Activated T-cell treated with anti-CD3 and anti-CD28 coated beads, Interleukin-2, amount 50 U/mL, for 4 hours (primary cell): ENCODE measurements around the gene KCNG1. TPM values are rescaled to one million over a fixed set of nuclear protein-coding genes. Genes with fewer than 3 reads are reported as not detected.

Source experiments
- ATAC-seq, 2 donors: fragments of 200-7000 bp; cut with Tn5 transposase; one replicate each; pipeline ENCODE4 v1.10.0; 2021
- DNase-seq: peaks from one replicate; pipeline ENCODE4 v3.0.0-alpha.2; 2020
- H3K27me3 Mint-ChIP-seq: one replicate; pipeline ENCODE4 v1.8.0; 2021; ENCODE audit warnings: low read depth, mixed read lengths
- H3K36me3 Mint-ChIP-seq: one replicate; pipeline ENCODE4 v1.8.0; 2022; ENCODE audit warnings: mixed read lengths; ENCODE audit not compliant: insufficient read depth
- H3K4me1 Mint-ChIP-seq: one replicate; pipeline ENCODE4 v1.8.0; 2021; ENCODE audit warnings: low read depth, mixed read lengths
- H3K4me3 Mint-ChIP-seq: one replicate; pipeline ENCODE4 v1.8.0; 2021; ENCODE audit warnings: mild to moderate bottlenecking, moderate library complexity, mixed read lengths
- H3K9me3 Mint-ChIP-seq: one replicate; pipeline ENCODE4 v1.8.0; 2021; ENCODE audit warnings: mixed read lengths
- total RNA-seq, 3 donors: library from RNA; stranded (reverse); gene quantifications; one replicate each; pipeline ENCODE4 v1.2.1, GENCODE V29; 2021

KCNG1 gene
- total RNA-seq, 3 donors from 2014 or later = 6.7 to 10.2 (median 7.0) TPM

DNA sequence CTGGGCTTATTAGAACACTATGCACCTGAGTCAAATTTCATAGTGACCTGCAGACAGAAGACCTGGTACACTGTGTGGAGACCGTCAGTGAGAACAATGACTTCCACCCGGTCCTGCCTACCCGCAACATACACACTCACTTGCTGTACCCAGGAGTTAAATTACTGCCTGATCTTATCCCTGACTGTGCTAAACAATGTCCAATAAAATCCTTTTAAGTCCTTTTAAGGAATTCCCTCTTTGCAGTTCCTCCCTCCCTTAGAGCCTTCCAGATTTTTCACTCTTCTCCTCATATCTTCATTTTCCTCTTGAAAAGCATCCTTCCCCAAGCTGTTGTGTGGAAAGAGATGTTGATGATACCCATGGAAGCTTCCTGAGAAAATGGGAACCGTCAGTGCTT lies 3.4 kb upstream of the KCNG1 start:
- ATAC-seq = no peak
- no peak for DNase-seq
- H3K9me3 Mint-ChIP-seq = no peaks in the 10 kb centered on the region
- peaks cover 10% of the 10 kb centered on the region for H3K4me1 Mint-ChIP-seq
- peaks cover 80% of the 10 kb centered on the region for H3K27me3 Mint-ChIP-seq
- H3K4me3 Mint-ChIP-seq = no peak overlapping the region
- no peaks in the 10 kb centered on the region for H3K36me3 Mint-ChIP-seq

- ATAC-seq = no peak
- Mint-ChIP-seq H3K4me1 (peaks cover 10% of the 10 kb centered on the region), H3K27me3 (peaks cover 74% of the 10 kb centered on the region), H3K4me3 (no peak overlapping the region), H3K9me3 (no peaks in the 10 kb centered on the region), H3K36me3 (no peaks in the 10 kb centered on the region)
- DNase-seq = no peak
Measured at GRCh38 chr20:51024761-51025160, 1.9 kb upstream of the KCNG1 start.

GRCh38 chr20:51023617-51024155 lies 779 bp upstream of the KCNG1 start:
- peak overlapping the region; percentile 72 for H3K4me3 Mint-ChIP-seq
- DNase-seq (no peak), ATAC-seq (no peak)
- H3K9me3 Mint-ChIP-seq = no peaks in the 10 kb centered on the region
- H3K27me3 Mint-ChIP-seq = peaks cover 64% of the 10 kb centered on the region
- peaks cover 10% of the 10 kb centered on the region for H3K4me1 Mint-ChIP-seq
- H3K36me3 Mint-ChIP-seq = no peaks in the 10 kb centered on the region

DNA sequence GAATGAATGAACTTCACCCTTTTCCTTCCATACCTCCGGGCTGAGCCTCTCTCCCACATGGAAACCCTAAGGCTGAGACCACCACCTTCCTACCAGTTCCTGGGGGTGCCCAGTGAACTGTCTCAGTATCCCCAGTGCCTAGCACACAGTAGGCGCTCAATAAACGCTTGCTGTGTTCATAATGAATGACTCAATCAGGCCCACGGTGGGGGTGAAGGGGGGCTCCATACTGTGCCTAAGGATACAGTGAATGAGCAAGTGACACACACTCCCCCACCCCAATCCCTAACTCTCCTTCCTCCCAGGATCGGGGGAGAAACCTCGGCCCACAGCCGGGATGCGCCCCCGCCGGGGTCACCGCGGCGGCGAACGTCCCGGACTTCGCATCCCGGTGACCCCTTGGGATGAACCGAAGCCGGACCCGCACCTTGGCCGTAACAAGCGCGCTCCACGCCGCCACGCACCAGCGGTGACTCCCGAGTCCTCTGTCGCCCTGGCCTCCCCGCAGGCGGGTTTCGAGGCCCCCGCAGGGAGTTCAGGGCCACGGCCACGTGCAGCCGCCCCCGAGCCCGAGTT lies 592 bp downstream of the KCNG1 start:
- peak in 1 of 2 donors; percentile 10 for ATAC-seq
- Mint-ChIP-seq H3K4me3 (peak overlapping the region; percentile 64), H3K4me1 (peaks cover 10% of the 10 kb centered on the region), H3K36me3 (no peaks in the 10 kb centered on the region), H3K27me3 (peaks cover 58% of the 10 kb centered on the region), H3K9me3 (no peaks in the 10 kb centered on the region)
- no peak for DNase-seq

- H3K27me3 Mint-ChIP-seq = peaks cover 57% of the 10 kb centered on the region
- no peak for ATAC-seq
- H3K4me1 Mint-ChIP-seq = peaks cover 10% of the 10 kb centered on the region
- no peaks in the 10 kb centered on the region for H3K9me3 Mint-ChIP-seq
- peak overlapping the region; percentile 64 for H3K4me3 Mint-ChIP-seq
- H3K36me3 Mint-ChIP-seq = no peaks in the 10 kb centered on the region
- no peak for DNase-seq
Measured at GRCh38 chr20:51021067-51022025, 1.6 kb downstream of the KCNG1 start.

- Mint-ChIP-seq H3K36me3 (no peaks in the 10 kb centered on the region), H3K4me3 (peak overlapping the region; percentile 64), H3K4me1 (peaks cover 10% of the 10 kb centered on the region), H3K27me3 (peaks cover 55% of the 10 kb centered on the region), H3K9me3 (no peaks in the 10 kb centered on the region)
- no peak for ATAC-seq
- DNase-seq = no peak
Measured at GRCh38 chr20:51020657-51021056, 2.2 kb downstream of the KCNG1 start.

DNA sequence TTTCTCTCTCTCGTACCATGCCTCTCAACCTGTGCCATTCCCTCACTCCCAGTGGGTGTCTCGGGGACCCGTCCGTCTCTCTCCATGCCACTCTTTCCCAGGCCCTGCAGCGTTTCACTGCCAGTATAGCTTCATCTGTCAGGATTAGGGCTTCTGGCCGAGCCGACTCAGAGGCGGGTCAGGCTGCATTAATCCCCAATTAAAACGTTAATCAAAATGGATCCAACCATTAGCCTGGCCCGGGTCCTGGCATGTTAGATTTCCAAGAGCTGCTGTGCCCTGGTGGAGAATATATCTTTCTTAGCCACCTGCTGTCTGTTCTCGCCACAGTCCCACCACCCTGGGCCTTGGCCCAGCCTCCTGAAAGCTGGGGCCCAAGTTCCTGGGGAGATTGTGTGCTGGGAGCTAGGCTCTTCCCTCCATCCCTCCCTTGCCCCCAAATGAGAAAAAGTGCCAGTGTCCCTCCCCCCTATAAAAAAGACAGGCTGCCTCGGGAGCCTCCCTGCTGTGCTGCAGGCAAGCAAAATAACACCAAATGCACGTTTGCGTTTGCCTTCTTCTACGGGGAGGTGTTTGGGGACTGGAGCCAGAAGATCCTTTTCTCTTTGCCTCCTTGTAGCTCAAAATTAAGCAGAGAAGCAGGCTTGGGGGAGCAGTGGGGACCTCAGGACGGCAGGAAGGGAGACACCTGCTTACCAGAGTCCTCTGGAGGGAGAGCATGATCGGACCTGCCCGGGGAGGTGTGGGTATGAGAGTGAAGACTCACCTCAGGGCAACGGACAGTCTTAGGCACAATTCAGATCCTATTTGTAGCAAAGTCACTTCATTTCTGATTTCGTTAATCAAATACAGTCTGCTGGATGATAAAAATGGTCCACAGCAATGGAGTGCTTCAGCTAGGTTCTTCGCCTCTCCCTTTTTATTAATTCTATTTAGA lies 3.0 kb downstream of the KCNG1 start:
- ATAC-seq = no peak
- no peak for DNase-seq
- Mint-ChIP-seq H3K27me3 (peaks cover 54% of the 10 kb centered on the region), H3K4me3 (no peak overlapping the region), H3K36me3 (no peaks in the 10 kb centered on the region), H3K4me1 (peaks cover 10% of the 10 kb centered on the region), H3K9me3 (no peaks in the 10 kb centered on the region)

- peaks cover 61% of the 10 kb centered on the region for H3K27me3 Mint-ChIP-seq
- no peaks in the 10 kb centered on the region for H3K36me3 Mint-ChIP-seq
- peaks cover 5% of the 10 kb centered on the region for H3K4me1 Mint-ChIP-seq
- ATAC-seq (no peak), DNase-seq (no peak)
- no peaks in the 10 kb centered on the region for H3K9me3 Mint-ChIP-seq
- no peak overlapping the region for H3K4me3 Mint-ChIP-seq
Measured at GRCh38 chr20:51017251-51017650, 5.7 kb downstream of the KCNG1 start.

DNA sequence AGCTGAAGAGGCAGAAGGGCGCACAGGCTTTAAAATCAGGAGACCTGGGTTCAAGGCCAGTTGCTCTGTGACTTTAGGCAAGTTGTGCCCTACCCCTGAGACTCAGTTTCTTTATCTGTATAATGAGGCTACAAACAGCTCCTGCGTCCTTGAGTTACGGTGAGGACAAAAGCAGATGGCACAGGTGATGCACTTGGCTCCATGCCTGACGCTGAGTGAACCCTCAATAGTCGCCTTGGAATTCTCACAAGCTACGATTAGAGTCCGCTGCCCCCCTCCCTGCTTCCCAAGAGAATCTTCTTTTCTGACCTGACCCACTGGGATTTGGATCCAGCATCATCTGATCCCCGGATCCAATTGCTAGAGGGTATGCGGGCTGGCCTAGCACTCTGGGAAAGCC lies 6.4 kb downstream of the KCNG1 start:
- ATAC-seq (no peak), DNase-seq (no peak)
- no peaks in the 10 kb centered on the region for H3K9me3 Mint-ChIP-seq
- no peak overlapping the region for H3K4me3 Mint-ChIP-seq
- H3K27me3 Mint-ChIP-seq = peaks cover 54% of the 10 kb centered on the region
- H3K36me3 Mint-ChIP-seq = no peaks in the 10 kb centered on the region
- no peaks in the 10 kb centered on the region for H3K4me1 Mint-ChIP-seq

GRCh38 chr20:51014797-51015722 lies 7.8 kb downstream of the KCNG1 start:
- H3K4me3 Mint-ChIP-seq = no peak overlapping the region
- no peaks in the 10 kb centered on the region for H3K36me3 Mint-ChIP-seq
- H3K27me3 Mint-ChIP-seq = peaks cover 49% of the 10 kb centered on the region
- H3K9me3 Mint-ChIP-seq = no peaks in the 10 kb centered on the region
- no peak for ATAC-seq
- DNase-seq = no peak
- H3K4me1 Mint-ChIP-seq = no peaks in the 10 kb centered on the region

DNA sequence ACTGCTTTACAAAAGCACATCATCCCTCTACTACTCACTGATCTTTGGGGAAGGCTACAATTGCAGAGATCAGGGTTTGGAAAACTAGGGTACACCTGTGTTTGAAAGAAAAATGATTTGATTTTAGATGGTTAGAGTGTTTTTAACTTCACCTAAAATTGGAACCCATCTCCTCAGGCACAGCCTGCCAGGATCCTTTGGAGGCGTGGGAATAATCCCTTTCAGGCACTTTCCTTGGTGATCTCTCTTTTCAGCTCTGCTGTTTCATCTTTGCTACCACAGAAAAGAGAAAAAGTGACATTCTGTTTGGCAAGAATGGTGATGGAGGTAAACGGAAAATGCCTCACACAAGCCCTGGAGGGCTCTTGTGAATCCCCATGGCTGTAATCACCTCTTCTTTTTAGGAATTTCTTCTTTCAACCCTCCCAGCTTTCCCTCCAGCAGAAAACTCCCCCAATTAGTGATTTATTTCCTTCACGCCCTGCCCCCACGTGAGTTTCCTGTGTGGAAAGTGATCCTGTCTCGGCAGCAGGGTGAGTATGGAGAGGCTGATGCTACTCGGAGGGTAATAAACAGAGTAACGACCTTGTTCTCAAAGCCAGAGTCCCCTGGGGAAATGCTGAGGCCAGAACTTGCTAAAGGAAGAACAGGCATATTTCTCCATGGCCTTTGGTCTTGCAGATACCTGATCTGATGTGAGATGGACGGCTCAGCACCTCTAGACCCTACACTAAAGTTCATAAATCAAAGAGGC lies 9.2 kb downstream of the KCNG1 start:
- Mint-ChIP-seq H3K4me3 (no peak overlapping the region), H3K36me3 (no peaks in the 10 kb centered on the region), H3K27me3 (peaks cover 47% of the 10 kb centered on the region), H3K4me1 (no peaks in the 10 kb centered on the region), H3K9me3 (no peaks in the 10 kb centered on the region)
- DNase-seq (no peak), ATAC-seq (no peak)

- no peaks in the 10 kb centered on the region for H3K9me3 Mint-ChIP-seq
- DNase-seq (no peak), ATAC-seq (no peak)
- H3K27me3 Mint-ChIP-seq = peaks cover 42% of the 10 kb centered on the region
- no peaks in the 10 kb centered on the region for H3K4me1 Mint-ChIP-seq
- H3K36me3 Mint-ChIP-seq = no peaks in the 10 kb centered on the region
- no peak overlapping the region for H3K4me3 Mint-ChIP-seq
Measured at GRCh38 chr20:51012357-51012756, 10.6 kb downstream of the KCNG1 start.

GRCh38 chr20:51011479-51011878 lies 11.4 kb downstream of the KCNG1 start:
- DNase-seq = no peak
- no peaks in the 10 kb centered on the region for H3K4me1 Mint-ChIP-seq
- H3K4me3 Mint-ChIP-seq = no peak overlapping the region
- H3K9me3 Mint-ChIP-seq = no peaks in the 10 kb centered on the region
- no peak for ATAC-seq
- no peaks in the 10 kb centered on the region for H3K36me3 Mint-ChIP-seq
- peaks cover 40% of the 10 kb centered on the region for H3K27me3 Mint-ChIP-seq
